Measurements from ENCODE around the gene SEC24D.

DNA sequence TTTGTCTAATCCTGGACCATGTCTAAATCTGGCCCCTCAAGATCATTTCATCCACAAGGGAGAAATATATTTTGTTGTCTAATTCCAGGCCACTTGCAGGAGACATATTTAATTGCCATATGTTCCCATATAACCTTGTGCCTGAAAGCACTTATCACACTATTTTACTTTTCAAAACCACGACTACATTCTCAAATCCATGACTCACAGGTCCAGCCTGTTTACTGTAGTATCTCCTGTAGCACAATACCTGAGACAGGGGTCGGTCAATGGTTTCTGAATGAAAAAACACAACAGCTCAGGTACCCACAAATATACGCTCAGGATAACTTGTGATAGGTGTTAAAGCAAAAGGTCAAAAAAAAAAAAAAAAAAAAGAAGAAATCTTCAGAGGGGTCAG is 60.9 kb downstream of the SEC24D start:
- TF ChIP-seq, protein P1, sequence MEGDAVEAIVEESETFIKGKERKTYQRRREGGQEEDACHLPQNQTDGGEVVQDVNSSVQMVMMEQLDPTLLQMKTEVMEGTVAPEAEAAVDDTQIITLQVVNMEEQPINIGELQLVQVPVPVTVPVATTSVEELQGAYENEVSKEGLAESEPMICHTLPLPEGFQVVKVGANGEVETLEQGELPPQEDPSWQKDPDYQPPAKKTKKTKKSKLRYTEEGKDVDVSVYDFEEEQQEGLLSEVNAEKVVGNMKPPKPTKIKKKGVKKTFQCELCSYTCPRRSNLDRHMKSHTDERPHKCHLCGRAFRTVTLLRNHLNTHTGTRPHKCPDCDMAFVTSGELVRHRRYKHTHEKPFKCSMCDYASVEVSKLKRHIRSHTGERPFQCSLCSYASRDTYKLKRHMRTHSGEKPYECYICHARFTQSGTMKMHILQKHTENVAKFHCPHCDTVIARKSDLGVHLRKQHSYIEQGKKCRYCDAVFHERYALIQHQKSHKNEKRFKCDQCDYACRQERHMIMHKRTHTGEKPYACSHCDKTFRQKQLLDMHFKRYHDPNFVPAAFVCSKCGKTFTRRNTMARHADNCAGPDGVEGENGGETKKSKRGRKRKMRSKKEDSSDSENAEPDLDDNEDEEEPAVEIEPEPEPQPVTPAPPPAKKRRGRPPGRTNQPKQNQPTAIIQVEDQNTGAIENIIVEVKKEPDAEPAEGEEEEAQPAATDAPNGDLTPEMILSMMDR (IDR thresholded peaks at IDR 0.05) = no peak
- no peak for TF ChIP-seq POLR2A (IDR thresholded peaks at IDR 0.05)
- TF ChIP-seq POLR2AphosphoS5 (IDR thresholded peaks at IDR 0.05) = no peak
- no peak for TF ChIP-seq EP300 (IDR thresholded peaks at IDR 0.05)
